Left cardiac atrium (tissue), 4 donors: Measurements from ENCODE around the gene ACAT1. TPM values are rescaled to one million over a fixed set of nuclear protein-coding genes. Genes with fewer than 3 reads are reported as not detected.
A peak's percentile ranks its signal among the peaks of the same experiment; 100 is the strongest.
"Not testable (repeated sequence)": the region's sequence is repeated elsewhere in the genome, so short reads cannot be mapped to it uniquely, and the experiment has no call there.

ENCODE experiments used
- ATAC-seq, 2 donors: fragments of 200-7000 bp; cut with Tn5 transposase; one replicate each; pipeline ENCODE4 v1.9.1; 2020; ENCODE audit warnings: mild to moderate bottlenecking in 2 of 2, moderate library complexity in 2 of 2
- DNase-seq: peaks from one replicate; pipeline ENCODE4 v3.0.0-alpha.2; 2020
- intact Hi-C, 2 donors: fragments of 100-400 bp; cut with DNase I; formaldehyde crosslinking; loops; one replicate each; pipeline versions ENCODE4 v1.14.1 to v1.15.1; 2022 to 2023
- long read RNA-seq: library from polyadenylated mRNA; unstranded; transcript quantifications from one replicate; pipeline ENCODE4 v2.0.0, GENCODE V29; 2021
- total RNA-seq, 2 donors: library from RNA; stranded (reverse); fragmentation: NEBNext Ultra II Directional; extraction: Animal tissue kit (Norgen Biotek cat#: 25700); gene quantifications; one replicate each; pipeline ENCODE4 v1.2.1, GENCODE V29; 2021
- donor health status: DM: no; HTN: yes; CAD: no.
- donor health status: DM: no; HTN: yes; CAD: no; lungs with severe emphysema.
- donor health status: DM: yes; HTN: yes; CAD: no.
- donor health status: Dilated cardiomyopathy.

The ACAT1 gene
- total RNA-seq, result 100 to 1,000 TPM; 132 to 140 TPM
- long read RNA-seq, transcript ACAT1-201 (12 exons, 1,761 nt), result major isoform, 183 of 188 reads
- long read RNA-seq, partial matches to known transcripts, result 1 of 188 reads
- long read RNA-seq, other reads (novel, unspliced or antisense), result 4 of 188 reads

- intact Hi-C loops, result no loop called here
- peak; percentile 98 for DNase-seq
- peak; percentile 97 for ATAC-seq
These were observed at the start of gene ACAT1 for GRCh38 chr11:108121274-108122155. Gene ACAT1, plus strand, starts transcription at chr11:108121567. Its CDS starts 40 bp downstream, at chr11:108121607.

GRCh38 chr11:108084811-108085210, 36.6 kb upstream of the ACAT1 start:
- ATAC-seq (no peak), DNase-seq (no peak)
- intact Hi-C loops, result no loop called here

- intact Hi-C loops, result no loop called here
These were observed 35.7 kb upstream of the ACAT1 start for GRCh38 chr11:108085672-108086071.

GRCh38 chr11:108092134-108092533, 29.2 kb upstream of the ACAT1 start:
- no peak for DNase-seq
- no peak for ATAC-seq
- intact Hi-C loops, result no loop called here

More at GRCh38 chr11:108085672-108086071, 35.7 kb upstream of the ACAT1 start:
- ATAC-seq (no peak), DNase-seq (no peak)

- ATAC-seq (peak in 1 of 2 donors; percentile 30), DNase-seq (no peak)
- intact Hi-C loops, result no loop called here
These were observed 28.1 kb upstream of the ACAT1 start for GRCh38 chr11:108093128-108093904.

- intact Hi-C loops, result no loop called here
- DNase-seq, result no peak
- ATAC-seq, result no peak
These were observed 24.2 kb upstream of the ACAT1 start for GRCh38 chr11:108097179-108097578.

GRCh38 chr11:108101090-108101775, 20.1 kb upstream of the ACAT1 start:
- intact Hi-C loops, result no loop called here
- ATAC-seq, result peak; percentile 71 to 78
- no peak for DNase-seq

- intact Hi-C loops, result no loop called here
- no peak for ATAC-seq
- DNase-seq, result no peak
These were observed 10.2 kb upstream of the ACAT1 start for GRCh38 chr11:108111126-108111525.

GRCh38 chr11:108112057-108112456, 9.3 kb upstream of the ACAT1 start:
- no peak for ATAC-seq
- no peak for DNase-seq
- intact Hi-C loops, result no loop called here

GRCh38 chr11:108115500-108116140, 5.7 kb upstream of the ACAT1 start:
- intact Hi-C loops, result loop anchor here in 1 of 2 donors (2.0 kb wide), 1 partner anchor 107 kb away; the partner anchor contains the start of genes ATM and NPAT
- peak; percentile 90 for ATAC-seq
- DNase-seq, result peak; percentile 85

- ATAC-seq, result no peak
- DNase-seq, result no peak
- intact Hi-C loops, result loop anchor here in 1 of 2 donors (2.0 kb wide), 1 partner anchor 105 kb away; the partner anchor contains the start of genes ATM and NPAT
These were observed 3.5 kb upstream of the ACAT1 start for GRCh38 chr11:108117746-108118371.

GRCh38 chr11:108120936-108121273, 462 bp upstream of the ACAT1 start:
- intact Hi-C loops, DNase-seq: not testable (repeated sequence)
- peak in 1 of 2 donors; percentile 1 for ATAC-seq

GRCh38 chr11:108122166-108122628, 830 bp downstream of the ACAT1 start:
- ATAC-seq (peak; percentile 13 to 21), DNase-seq (no peak)
- intact Hi-C loops, result no loop called here

- no peak for ATAC-seq
- no peak for DNase-seq
- intact Hi-C loops, result no loop called here
These were observed 3.7 kb downstream of the ACAT1 start for GRCh38 chr11:108125096-108125495.

GRCh38 chr11:108128772-108129171, 7.4 kb downstream of the ACAT1 start:
- DNase-seq (no peak), ATAC-seq (no peak)
- intact Hi-C loops, result no loop called here

- intact Hi-C loops, result no loop called here
- no peak for DNase-seq
- ATAC-seq, result no peak
These were observed 10.6 kb downstream of the ACAT1 start for GRCh38 chr11:108131993-108132392.

- ATAC-seq, intact Hi-C loops, DNase-seq: not testable (repeated sequence)
These were observed 11.7 kb downstream of the ACAT1 start for GRCh38 chr11:108132993-108133538.
